K562 (cell line): ENCODE measurements around the gene FSCN2. TPM values are rescaled to one million over a fixed set of nuclear protein-coding genes. Genes with fewer than 3 reads are reported as not detected.
A peak's percentile ranks its signal among the peaks of the same experiment; 100 is the strongest.

Source experiments
- CAMTA2 ChIP-seq: fragments of 250-450 bp; sonication (Bioruptor Pico); conservative IDR thresholded peaks from 2 replicates; pipeline ENCODE4 v1.5.1; 2022
- CREB1 ChIP-seq, 2 experiments: sonication (generic) in 1 of 2; formaldehyde crosslinking in 1 of 2; IDR thresholded peaks; 2 replicates each; pipeline versions ENCODE4 v1.6.1 to v1.8.0; 2012 to 2022; ENCODE audit warnings: inconsistent platforms in 1 of 2, mild to moderate bottlenecking in 1 of 2, missing genetic modification reagents in 1 of 2, moderate library complexity in 1 of 2
- CREB3 ChIP-seq: fragments of 450-650 bp; conservative IDR thresholded peaks from 2 replicates; pipeline ENCODE4 v1.6.1; 2016; ENCODE audit warnings: missing genetic modification characterization, low read depth, mild to moderate bottlenecking, missing compliant biosample characterization, moderate library complexity
- ETS2 ChIP-seq: IDR thresholded peaks from 2 replicates; pipeline ENCODE4 v1.6.1; 2016; ENCODE audit warnings: borderline replicate concordance, missing genetic modification characterization, mild to moderate bottlenecking, moderate library complexity, missing compliant biosample characterization; ENCODE audit not compliant: poor library complexity, severe bottlenecking
- HSF4 ChIP-seq: fragments of 250-450 bp; sonication (Bioruptor Pico); IDR thresholded peaks from 2 replicates; pipeline ENCODE4 v2.1.2; 2022; ENCODE audit warnings: mild to moderate bottlenecking, moderate library complexity, borderline replicate concordance
- KDM5B ChIP-seq: fragments of 200-600 bp; sonication (generic); IDR thresholded peaks from 2 replicates; pipeline ENCODE4 v1.6.1; 2012; ENCODE audit warnings: low read depth, mild to moderate bottlenecking, moderate library complexity, low read length, control low read depth, inconsistent platforms; ENCODE audit not compliant: insufficient replicate concordance
- RB1 ChIP-seq: fragments of 450-650 bp; IDR thresholded peaks from 2 replicates; pipeline ENCODE4 v1.6.1; 2017; ENCODE audit warnings: low read depth, mild to moderate bottlenecking
- RNF219 ChIP-seq: fragments of 250-450 bp; sonication (Bioruptor Pico); IDR thresholded peaks from 2 replicates; pipeline ENCODE4 v1.5.0; 2022; ENCODE audit warnings: mild to moderate bottlenecking
- SAFB2 ChIP-seq: fragments of 200-400 bp; formaldehyde crosslinking; IDR thresholded peaks from 2 replicates; pipeline ENCODE4 v1.6.1; 2018; ENCODE audit warnings: borderline replicate concordance, low read length, low read depth, moderate library complexity; ENCODE audit not compliant: severe bottlenecking
- SNAPC5 ChIP-seq: fragments of 250-450 bp; sonication (Bioruptor Pico); IDR thresholded peaks from 2 replicates; pipeline ENCODE4 v1.8.0; 2021; ENCODE audit warnings: moderate library complexity, mild to moderate bottlenecking, inconsistent platforms
- TCF3 ChIP-seq: sonication (generic); formaldehyde crosslinking; IDR thresholded peaks from 2 replicates; pipeline ENCODE4 v1.4.0; 2020; ENCODE audit warnings: mild to moderate bottlenecking, missing genetic modification reagents
- THRA ChIP-seq: fragments of 450-650 bp; IDR thresholded peaks from 2 replicates; pipeline ENCODE4 v1.6.1; 2017; ENCODE audit warnings: mild to moderate bottlenecking, moderate library complexity
- ZBTB33 ChIP-seq: sonication (generic); formaldehyde crosslinking; IDR thresholded peaks from 2 replicates; pipeline ENCODE4 v1.8.1; 2023; ENCODE audit warnings: mild to moderate bottlenecking, missing genetic modification reagents
- ZBTB34 ChIP-seq: fragments of 250-450 bp; sonication (Bioruptor Pico); IDR thresholded peaks from 2 replicates; pipeline ENCODE4 v1.8.0; 2021; ENCODE audit warnings: mild to moderate bottlenecking, moderate library complexity
- ZNF175 ChIP-seq: fragments of 200-800 bp; sonication (Bioruptor generic); IDR thresholded peaks from 2 replicates; pipeline ENCODE4 v1.6.1; 2016; ENCODE audit warnings: low read depth, mild to moderate bottlenecking, missing genetic modification characterization, missing compliant biosample characterization
- ZNF184 ChIP-seq: sonication (generic); formaldehyde crosslinking; IDR thresholded peaks from 2 replicates; pipeline ENCODE4 v1.5.0; 2020; ENCODE audit warnings: missing genetic modification reagents
- polyA plus RNA-seq, 8 experiments: library from polyadenylated mRNA; depleted of rRNA in 4 of 8; stranded (reverse) in 5 of 8; unstranded in 3 of 8; fragments of >200 nt; fragmentation: Nextera tagmentation in 2 of 8; fragmentation: Illumina TruSeq in 1 of 8; extraction: Ambion mirVana in 2 of 8; extraction: Trizol in 1 of 8; gene quantifications; 2 replicates each; pipeline versions ENCODE4 v1.2.1 to v1.2.3, GENCODE V29; 2011 to 2014; ENCODE audit warnings: inconsistent platforms in 1 of 8, missing spikeins in 1 of 8
- total RNA-seq, 7 experiments: library from RNA; depleted of rRNA in 6 of 7; stranded (reverse); fragments of >200 nt in 6 of 7; fragmentation: Illumina TruSeq in 2 of 7; extraction: Trizol in 2 of 7; gene quantifications; 2 replicates each; pipeline versions ENCODE4 v1.2.1 to v1.2.3, GENCODE V29; 2011 to 2021; ENCODE audit warnings: low replicate concordance in 1 of 7

The FSCN2 gene
- total and polyA plus RNA-seq, 9 of the 15 experiments (the other 6 are each of a cell fraction or from before 2014, with no cell fraction given): 0.08 TPM; not detected in 8

GRCh38 chr17:81512562-81513371, 15.4 kb upstream of the FSCN2 start, which contains the start of gene ACTG1 (continued):
- TF ChIP-seq CREB3 (no peak), THRA (no peak), ZNF175 (CRISPR knock-in tag) (peak; percentile 97), ZBTB33 (CRISPR knock-in tag) (no peak; the same call in 1 of the 2 replicates), KDM5B (peak; percentile 96), ETS2 (no peak), CREB1 (IDR thresholded peaks at IDR 0.05) (peak; percentile 54; the same call in 1 of the 2 replicates), CREB1 (CRISPR knock-in tag; IDR thresholded peaks at IDR 0.05) (peak; percentile 64; the same call in 1 of the 2 replicates), SNAPC5 (no peak), ZNF184 (CRISPR knock-in tag) (no peak), HSF4 (CRISPR knock-in tag) (no peak), SAFB2 (no peak), CAMTA2 (CRISPR knock-in tag) (no peak), TCF3 (no peak), RB1 (peak; percentile 44; the same call in 1 of the 2 replicates), ZBTB34 (CRISPR knock-in tag) (no peak), RNF219 (CRISPR knock-in tag) (no peak)
